ENCODE measurements around the gene MTX1. TPM values are rescaled to one million over a fixed set of nuclear protein-coding genes. Genes with fewer than 3 reads are reported as not detected.
A peak's percentile ranks its signal among the peaks of the same experiment; 100 is the strongest.
"Not testable (repeated sequence)": the region's sequence is repeated elsewhere in the genome, so short reads cannot be mapped to it uniquely, and the experiment has no call there.

Gene MTX1, protein sequence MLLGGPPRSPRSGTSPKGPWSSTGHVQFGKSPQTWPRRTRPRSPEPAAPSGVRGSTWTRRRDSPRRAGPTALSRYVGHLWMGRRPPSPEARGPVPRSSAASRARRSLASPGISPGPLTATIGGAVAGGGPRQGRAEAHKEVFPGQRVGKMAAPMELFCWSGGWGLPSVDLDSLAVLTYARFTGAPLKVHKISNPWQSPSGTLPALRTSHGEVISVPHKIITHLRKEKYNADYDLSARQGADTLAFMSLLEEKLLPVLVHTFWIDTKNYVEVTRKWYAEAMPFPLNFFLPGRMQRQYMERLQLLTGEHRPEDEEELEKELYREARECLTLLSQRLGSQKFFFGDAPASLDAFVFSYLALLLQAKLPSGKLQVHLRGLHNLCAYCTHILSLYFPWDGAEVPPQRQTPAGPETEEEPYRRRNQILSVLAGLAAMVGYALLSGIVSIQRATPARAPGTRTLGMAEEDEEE
- total RNA-seq: 10 to 100 TPM; 32.9 to 65.0 (median 44.2) TPM

DNA sequence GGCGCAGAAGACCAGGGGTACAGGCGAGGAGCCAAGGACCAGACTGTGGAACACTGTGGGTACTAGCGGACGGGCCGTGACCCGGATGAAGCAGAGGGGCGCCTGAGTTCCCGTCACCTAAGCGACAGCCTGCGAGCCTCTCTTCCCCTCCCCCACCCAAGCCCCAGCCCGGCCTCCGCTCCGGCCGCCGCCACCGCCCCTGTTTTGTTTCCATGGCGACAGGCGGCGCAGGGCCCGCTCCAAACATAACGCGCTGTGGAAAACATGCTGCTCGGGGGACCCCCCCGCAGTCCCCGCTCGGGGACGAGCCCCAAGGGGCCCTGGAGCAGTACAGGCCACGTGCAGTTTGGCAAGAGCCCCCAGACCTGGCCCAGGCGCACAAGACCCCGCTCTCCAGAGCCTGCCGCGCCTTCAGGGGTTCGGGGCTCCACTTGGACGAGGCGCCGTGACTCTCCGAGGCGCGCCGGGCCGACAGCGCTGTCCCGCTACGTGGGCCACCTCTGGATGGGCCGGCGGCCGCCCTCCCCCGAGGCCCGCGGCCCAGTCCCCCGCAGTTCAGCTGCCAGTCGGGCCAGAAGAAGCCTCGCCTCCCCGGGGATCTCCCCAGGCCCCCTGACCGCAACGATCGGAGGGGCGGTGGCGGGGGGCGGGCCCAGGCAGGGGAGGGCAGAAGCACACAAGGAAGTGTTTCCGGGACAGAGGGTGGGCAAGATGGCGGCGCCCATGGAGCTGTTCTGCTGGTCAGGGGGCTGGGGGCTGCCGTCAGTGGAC lies at the start of gene MTX1:
MTX1 (plus strand) TSS at position 155 of the 771 bp plus-strand sequence; CDS start at position 265, 110 bp downstream.
- peak; percentile 66 to 81 (median 75) for ATAC-seq (replicated peaks in 6 of 8)
- peak within 1 kb of the TSS; percentile 55 to 85 (median 62) for H3K4me3 ChIP-seq
- peak within 1 kb of the TSS; percentile 98 for H3K27ac ChIP-seq
- H3K4me1 ChIP-seq (replicated peaks in 1 of 2): peaks cover 14 to 27% of the 10 kb centered on the region in 2 donors
- in situ Hi-C loops (cut with MboI; ENCODE audit: low pct_unique_long_range_greater_than_20kb in 2 of 9, low sequenced_read_pairs in 9 of 9, unreplicated experiment in 9 of 9): no loop called here
- WGBS, 10 experiments: 0 to 4% (median 0%) methylated on average over 5 to 13 of the region's 64 CpGs; no CpG with 5 or more reads in 6 of the 10 experiments

DNA sequence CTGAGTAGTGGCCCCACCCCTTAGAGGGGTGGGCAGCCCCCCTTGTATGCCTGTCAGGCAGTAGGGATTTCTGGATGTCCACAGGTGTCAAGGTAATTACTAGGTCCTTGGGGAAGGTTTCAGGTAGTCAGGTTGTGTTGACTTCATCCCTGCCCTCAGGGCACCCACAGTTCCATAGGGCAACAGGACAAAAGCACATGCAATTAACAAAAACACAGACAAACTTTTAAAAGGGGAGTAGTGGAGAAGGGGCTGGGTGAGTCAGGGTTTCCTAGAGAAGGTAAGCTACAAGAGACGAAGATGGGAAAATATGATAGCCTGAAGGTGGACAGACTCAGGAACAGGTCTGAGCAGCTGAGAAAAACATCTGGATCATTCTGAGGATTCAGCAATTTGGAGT lies 49.5 kb upstream of the MTX1 start:
- WGBS, 10 experiments: 60 to 83% (median 75%) methylated on average over 1 of the region's 1 CpG; no CpG with 5 or more reads in 3 of the 10 experiments
- ATAC-seq (replicated peaks in 6 of 8): no peak
- in situ Hi-C loops (cut with MboI; ENCODE audit: low pct_unique_long_range_greater_than_20kb in 2 of 9, low sequenced_read_pairs in 9 of 9, unreplicated experiment in 9 of 9): no loop called here
- Histone ChIP-seq H3K27ac (no peak overlapping the region), H3K4me1 (replicated peaks in 1 of 2) (no peaks in the 10 kb centered on the region), H3K4me3 (no peak overlapping the region)

DNA sequence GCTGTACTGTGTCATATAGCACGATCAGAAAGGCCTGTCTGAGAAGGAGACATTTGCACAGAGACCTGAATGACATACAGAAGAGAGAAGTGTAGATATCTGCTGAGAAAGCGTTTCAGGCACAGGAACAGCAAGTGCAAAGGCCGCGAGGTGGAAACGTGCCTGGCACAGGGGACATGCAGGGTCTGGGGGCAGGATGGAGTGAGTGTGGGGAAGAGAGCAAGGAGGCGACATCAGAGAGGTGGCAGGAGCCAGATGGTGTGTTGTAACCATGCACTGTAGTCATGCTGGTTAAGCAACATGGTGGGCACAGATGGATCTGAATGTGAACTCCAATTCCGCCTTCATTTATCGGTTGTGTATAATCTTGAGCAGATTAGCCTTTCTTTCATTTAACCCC lies 48.4 kb upstream of the MTX1 start:
- in situ Hi-C loops (cut with MboI; ENCODE audit: low pct_unique_long_range_greater_than_20kb in 2 of 9, low sequenced_read_pairs in 9 of 9, unreplicated experiment in 9 of 9): loop anchor here in 4 of 9 experiments (10.0 kb wide), 2 partner anchors 55 to 65 kb away; no protein-coding TSS in a partner anchor
- 19 to 90% (median 78%) methylated on average over 1 to 8 of the region's 8 CpGs; no CpG with 5 or more reads in 3 of the 10 experiments for WGBS, 10 experiments
- no peak for ATAC-seq (replicated peaks in 6 of 8)
- H3K4me1 ChIP-seq (replicated peaks in 1 of 2): no peaks in the 10 kb centered on the region
- H3K4me3 ChIP-seq: no peak overlapping the region
- H3K27ac ChIP-seq: no peak overlapping the region

DNA sequence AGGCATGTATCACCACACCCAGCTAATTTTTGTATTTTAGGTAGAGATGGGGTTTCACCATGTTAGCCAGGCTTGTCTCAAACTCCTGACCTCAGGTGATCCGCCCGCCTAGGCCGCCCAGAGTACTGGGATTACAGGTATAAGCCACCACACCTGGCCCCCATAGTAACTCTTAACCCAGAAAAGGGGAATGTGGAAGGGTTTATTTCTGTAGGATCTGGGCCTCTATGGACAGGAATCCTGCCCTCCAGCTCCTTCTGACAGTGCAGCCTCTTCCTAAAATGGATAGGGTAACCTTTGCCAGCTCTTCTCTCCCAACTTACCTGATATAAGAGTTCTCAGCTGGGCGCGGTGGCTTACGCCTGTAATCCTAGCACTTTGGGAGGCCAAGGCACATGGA lies 45.9 kb upstream of the MTX1 start:
- not testable (repeated sequence) for H3K27ac ChIP-seq; ATAC-seq (replicated peaks in 6 of 8); H3K4me3 ChIP-seq
- H3K4me1 ChIP-seq (replicated peaks in 1 of 2): peaks cover 10 to 16% of the 10 kb centered on the region in 2 donors
- in situ Hi-C loops (cut with MboI; ENCODE audit: low pct_unique_long_range_greater_than_20kb in 2 of 9, low sequenced_read_pairs in 9 of 9, unreplicated experiment in 9 of 9): loop anchor here in 4 of 9 experiments (10.0 kb wide), 2 partner anchors 58 to 68 kb away; no protein-coding TSS in a partner anchor
- WGBS, 10 experiments: 70 to 100% (median 100%) methylated on average over 1 to 6 of the region's 6 CpGs; no CpG with 5 or more reads in 1 of the 10 experiments

DNA sequence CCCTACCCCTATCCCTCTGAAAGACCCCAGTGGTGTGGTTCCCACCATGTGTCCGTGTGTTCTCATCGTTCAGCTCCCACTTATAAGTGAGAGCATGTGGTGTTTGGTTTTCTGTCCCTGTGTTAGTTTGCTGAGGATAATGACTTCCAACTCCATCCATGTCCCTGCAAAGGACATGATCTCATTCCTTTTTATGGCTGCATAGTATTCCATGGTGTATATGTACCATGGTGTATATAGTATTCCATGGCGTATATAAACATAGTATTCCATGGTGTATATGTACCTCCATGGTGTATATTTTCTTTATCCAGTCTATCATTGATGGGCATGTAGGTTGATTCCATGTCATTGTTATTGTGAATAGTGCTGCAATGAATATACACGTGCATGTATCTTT lies 44.7 kb upstream of the MTX1 start:
- in situ Hi-C loops (cut with MboI; ENCODE audit: low pct_unique_long_range_greater_than_20kb in 2 of 9, low sequenced_read_pairs in 9 of 9, unreplicated experiment in 9 of 9): loop anchor here in 4 of 9 experiments (10.0 kb wide), 2 partner anchors 59 to 69 kb away; no protein-coding TSS in a partner anchor
- 77 to 100% (median 95%) methylated on average over 1 to 4 of the region's 4 CpGs for WGBS, 10 experiments

DNA sequence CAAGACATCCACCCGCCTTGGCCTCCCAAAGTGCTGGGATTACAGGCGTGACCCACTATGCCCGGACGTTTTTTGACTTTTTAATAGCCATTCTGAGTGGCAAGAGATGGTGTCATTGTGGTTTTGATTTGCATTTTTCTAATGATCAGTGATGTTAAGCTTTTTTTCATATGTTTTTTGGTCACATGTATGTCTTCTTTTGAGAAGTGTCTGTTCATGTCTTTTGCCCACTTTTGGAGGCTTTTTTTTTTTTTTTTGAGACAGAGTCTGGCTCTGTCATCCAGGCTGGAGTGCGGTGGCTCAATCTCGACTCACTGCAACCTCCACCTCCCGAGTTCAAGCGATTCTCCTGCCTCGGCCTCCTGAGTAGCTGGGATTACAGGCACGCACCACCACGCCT lies 43.9 kb upstream of the MTX1 start:
- 70 to 95% (median 89%) methylated on average over 2 to 8 of the region's 11 CpGs; no CpG with 5 or more reads in 4 of the 10 experiments for whole genome bisulfite sequencing, 10 experiments
- H3K27ac ChIP-seq; H3K4me3 ChIP-seq; ATAC-seq (replicated peaks in 6 of 8): not testable (repeated sequence)
- H3K4me1 ChIP-seq (replicated peaks in 1 of 2): peaks cover 10 to 17% of the 10 kb centered on the region in 2 donors
- in situ Hi-C loops (cut with MboI; ENCODE audit: low pct_unique_long_range_greater_than_20kb in 2 of 9, low sequenced_read_pairs in 9 of 9, unreplicated experiment in 9 of 9): loop anchor here in 5 of 9 experiments (5.0 to 10.0 kb wide), 3 partner anchors 60 to 72 kb away; no protein-coding TSS in a partner anchor

More for the DNA sequence above, 44.7 kb upstream of the MTX1 start:
- peaks cover 10 to 17% of the 10 kb centered on the region in 2 donors for H3K4me1 ChIP-seq (replicated peaks in 1 of 2)
- not testable (repeated sequence) for ATAC-seq (replicated peaks in 6 of 8); H3K4me3 ChIP-seq; H3K27ac ChIP-seq

DNA sequence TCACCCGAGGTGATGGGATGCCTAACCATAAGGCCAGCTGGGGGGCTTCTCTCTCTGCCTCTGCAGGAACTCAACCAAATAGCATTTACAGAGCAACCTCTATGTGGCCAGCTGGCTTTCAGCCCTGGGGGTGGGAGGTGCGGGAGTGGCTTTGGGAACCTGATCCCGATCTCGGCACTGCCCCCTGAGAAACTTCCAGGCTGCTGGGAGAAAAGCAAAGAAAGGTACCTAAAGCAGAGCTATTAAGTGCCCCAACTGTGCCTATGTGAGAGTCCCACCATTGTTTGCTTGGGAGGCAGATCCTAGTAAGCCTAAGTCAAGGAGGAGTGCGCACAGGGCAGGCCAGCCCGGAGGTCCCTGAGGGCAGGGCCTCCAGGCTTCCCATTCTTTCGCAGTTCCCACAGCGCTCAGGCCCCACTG lies 42.4 kb upstream of the MTX1 start:
- Histone ChIP-seq H3K4me3 (no peak overlapping the region), H3K27ac (peak overlapping the region in 1 of 2 donors; percentile 50), H3K4me1 (replicated peaks in 1 of 2) (peaks cover 10 to 17% of the 10 kb centered on the region in 2 donors)
- peak in 3 of 8 experiments; percentile 0 to 9 (median 6) for ATAC-seq (replicated peaks in 6 of 8)
- WGBS, 10 experiments: 49 to 81% (median 54%) methylated on average over 3 of the region's 8 CpGs; no CpG with 5 or more reads in 7 of the 10 experiments
- in situ Hi-C loops (cut with MboI; ENCODE audit: low pct_unique_long_range_greater_than_20kb in 2 of 9, low sequenced_read_pairs in 9 of 9, unreplicated experiment in 9 of 9): loop anchor here in 5 of 9 experiments (5.0 to 10.0 kb wide), 3 partner anchors 61 to 74 kb away; no protein-coding TSS in a partner anchor

DNA sequence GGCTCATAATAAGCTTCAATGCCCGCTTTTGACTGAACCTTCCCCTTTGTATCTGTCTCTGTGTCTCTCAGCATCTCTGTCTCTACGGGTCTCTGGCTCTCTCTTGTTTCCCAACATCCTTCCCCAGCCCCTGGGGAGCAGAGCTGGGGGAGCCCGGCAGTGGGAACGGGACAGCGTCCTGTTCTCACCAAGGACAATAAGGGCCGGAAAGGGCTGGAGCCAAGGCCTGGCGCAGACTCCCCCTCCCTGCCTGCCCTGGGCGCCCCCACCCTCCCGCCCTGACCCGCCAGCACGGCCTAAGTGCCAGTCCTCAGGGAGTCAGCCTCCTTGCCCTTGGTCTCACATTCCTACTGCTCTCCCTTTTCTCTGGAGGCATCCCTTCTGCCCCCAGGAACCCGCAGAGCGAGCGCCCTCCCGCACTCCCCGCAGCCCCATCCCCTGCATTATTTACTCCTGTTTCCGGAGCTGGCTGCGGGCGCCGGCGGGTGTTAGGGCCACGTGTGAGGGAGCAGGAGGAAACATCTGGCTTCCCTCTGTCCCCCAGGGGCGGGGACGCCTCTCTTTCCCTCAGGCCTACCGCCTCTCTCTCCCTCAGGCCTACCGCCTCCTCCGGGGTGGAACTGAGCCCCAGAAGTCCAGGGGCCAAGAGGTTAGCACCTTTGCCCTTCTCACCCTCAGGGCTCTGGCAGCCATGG lies 41.9 kb upstream of the MTX1 start:
- peak overlapping the region in 1 of 5 donors; percentile 7 for H3K4me3 ChIP-seq
- WGBS, 10 experiments: 16 to 50% (median 35%) methylated on average over 1 to 12 of the region's 27 CpGs; no CpG with 5 or more reads in 6 of the 10 experiments
- in situ Hi-C loops (cut with MboI; ENCODE audit: low pct_unique_long_range_greater_than_20kb in 2 of 9, low sequenced_read_pairs in 9 of 9, unreplicated experiment in 9 of 9): loop anchor here in 5 of 9 experiments (5.0 to 10.0 kb wide), 3 partner anchors 62 to 74 kb away; no protein-coding TSS in a partner anchor
- H3K27ac ChIP-seq: peak overlapping the region; percentile 50 to 69
- peak in 7 of 8 experiments; percentile 43 to 81 (median 77) for ATAC-seq (replicated peaks in 6 of 8)
- peaks cover 10 to 17% of the 10 kb centered on the region in 2 donors for H3K4me1 ChIP-seq (replicated peaks in 1 of 2)

DNA sequence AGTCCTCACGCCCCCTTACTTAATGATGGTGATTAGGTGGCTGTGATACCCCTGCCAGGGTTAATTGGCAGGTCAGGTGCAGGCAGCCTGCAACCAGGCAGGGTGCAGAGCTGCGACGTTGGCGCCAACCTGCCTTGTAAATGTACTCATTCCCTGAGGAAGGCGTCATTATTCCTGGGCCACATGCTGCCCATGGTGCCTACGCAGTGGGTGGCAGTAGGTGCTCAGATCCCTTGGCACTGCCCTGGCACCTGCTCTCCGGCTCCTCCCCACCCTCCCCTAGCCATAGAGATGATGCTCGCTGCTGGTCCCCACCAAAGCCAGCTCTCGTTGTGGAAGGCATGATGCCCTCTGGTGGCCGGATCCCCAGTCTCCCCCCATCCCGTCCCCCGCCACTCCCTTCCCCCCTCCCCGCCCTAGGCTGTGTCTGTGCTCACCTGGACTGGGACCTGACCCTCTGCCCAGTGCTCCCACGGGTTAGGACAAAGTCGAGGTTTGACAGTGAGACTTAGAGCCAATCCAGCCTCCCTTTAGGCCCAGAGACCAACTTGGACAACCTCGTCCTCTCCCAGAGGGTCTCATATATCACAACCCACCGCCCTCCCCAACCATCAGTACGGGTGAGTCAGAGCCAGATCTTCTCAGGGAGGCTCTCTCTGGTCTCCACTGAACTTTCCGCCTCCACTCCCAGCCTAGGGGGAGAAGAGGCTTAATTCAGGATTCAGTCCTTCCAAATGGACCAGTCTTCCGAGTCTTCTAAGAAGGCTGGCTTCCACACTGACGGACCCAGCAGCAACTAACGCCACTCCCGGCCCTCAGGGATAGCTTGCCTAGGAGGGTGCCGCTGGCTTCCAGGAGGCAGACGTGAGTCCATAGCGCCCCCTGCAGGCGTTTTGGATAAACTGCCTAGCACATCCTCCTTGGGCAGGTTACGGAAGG lies 41.1 kb upstream of the MTX1 start:
- ATAC-seq (replicated peaks in 6 of 8): peak; percentile 61 to 83 (median 70)
- Histone ChIP-seq H3K4me1 (replicated peaks in 1 of 2) (peaks cover 16 to 21% of the 10 kb centered on the region in 2 donors), H3K27ac (peak overlapping the region; percentile 5 to 69), H3K4me3 (peak overlapping the region in 2 of 5 donors; percentile 7 to 12)
- in situ Hi-C loops (cut with MboI; ENCODE audit: low pct_unique_long_range_greater_than_20kb in 2 of 9, low sequenced_read_pairs in 9 of 9, unreplicated experiment in 9 of 9): loop anchor here in 5 of 9 experiments (5.0 to 10.0 kb wide), 3 partner anchors 63 to 75 kb away; no protein-coding TSS in a partner anchor
- 6 to 33% (median 17%) methylated on average over 2 to 14 of the region's 28 CpGs; no CpG with 5 or more reads in 2 of the 10 experiments for WGBS, 10 experiments

DNA sequence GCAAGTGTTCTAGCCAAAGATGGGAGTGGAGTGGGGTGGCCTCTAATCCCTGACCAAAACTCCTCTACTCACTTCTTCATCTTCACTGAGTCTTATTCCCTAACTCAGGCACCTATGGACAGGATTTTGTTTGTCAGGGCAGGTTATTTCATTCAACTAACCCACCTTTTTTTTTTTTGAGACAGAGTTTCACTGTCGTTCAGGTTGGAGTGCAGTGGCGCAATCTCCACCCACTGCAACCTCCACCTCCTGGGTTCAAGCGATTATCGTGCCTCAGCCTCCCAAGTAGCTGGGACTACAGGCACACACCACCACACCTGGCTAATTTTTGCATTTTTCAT lies 40.4 kb upstream of the MTX1 start:
- WGBS, 10 experiments: 8 to 80% (median 54%) methylated on average over 1 to 4 of the region's 4 CpGs; no CpG with 5 or more reads in 5 of the 10 experiments
- H3K4me3 ChIP-seq; H3K27ac ChIP-seq; ATAC-seq (replicated peaks in 6 of 8): not testable (repeated sequence)
- H3K4me1 ChIP-seq (replicated peaks in 1 of 2): peaks cover 16 to 21% of the 10 kb centered on the region in 2 donors
- in situ Hi-C loops (cut with MboI; ENCODE audit: low pct_unique_long_range_greater_than_20kb in 2 of 9, low sequenced_read_pairs in 9 of 9, unreplicated experiment in 9 of 9): loop anchor here in 5 of 9 experiments (5.0 to 10.0 kb wide), 3 partner anchors 63 to 76 kb away; no protein-coding TSS in a partner anchor

Measured in motor neuron (in vitro differentiated cells).